Measurements from ENCODE around the gene KCTD13.
"Not testable (repeated sequence)": the region's sequence is repeated elsewhere in the genome, so short reads cannot be mapped to it uniquely, and the experiment has no call there.

KCTD13 gene

GRCh38 chr16:29891525-29892457 lies 34.2 kb downstream of the KCTD13 start:
- in situ Hi-C loops (cut with HindIII; ENCODE audit: low sequenced_read_pairs) = no loop called here

GRCh38 chr16:29889372-29889771 lies 36.7 kb downstream of the KCTD13 start:
- in situ Hi-C loops (cut with HindIII; ENCODE audit: low sequenced_read_pairs) = not testable (repeated sequence)

DNA sequence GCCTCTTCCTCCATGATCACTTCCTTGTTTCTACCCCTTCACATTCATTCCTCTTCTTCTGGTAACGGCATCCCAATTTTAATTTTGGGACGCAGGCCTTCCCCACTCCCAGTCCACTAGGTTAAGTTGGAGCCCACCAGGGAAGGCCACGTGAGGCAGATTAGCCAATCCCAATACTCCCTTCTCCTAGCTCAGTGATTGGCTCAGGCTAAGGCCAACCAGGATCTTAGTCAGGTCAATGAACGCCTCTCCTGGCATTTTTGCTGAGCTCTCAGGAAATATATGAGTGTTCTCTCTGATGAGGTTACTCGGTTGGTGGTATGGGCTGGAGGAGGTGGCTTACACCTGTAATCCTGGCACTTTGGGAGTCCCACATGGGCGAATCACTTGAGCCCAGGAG lies 42.0 kb downstream of the KCTD13 start:
- in situ Hi-C loops (cut with HindIII; ENCODE audit: low sequenced_read_pairs) = no loop called here

- in situ Hi-C loops (cut with HindIII; ENCODE audit: low sequenced_read_pairs) = no loop called here
These were observed 45.0 kb downstream of the KCTD13 start for GRCh38 chr16:29881050-29881449.

- in situ Hi-C loops (cut with HindIII; ENCODE audit: low sequenced_read_pairs) = no loop called here
These were observed 47.9 kb downstream of the KCTD13 start for GRCh38 chr16:29878172-29878571.

GRCh38 chr16:29877266-29877961 lies 48.6 kb downstream of the KCTD13 start:
- in situ Hi-C loops (cut with HindIII; ENCODE audit: low sequenced_read_pairs) = no loop called here

DNA sequence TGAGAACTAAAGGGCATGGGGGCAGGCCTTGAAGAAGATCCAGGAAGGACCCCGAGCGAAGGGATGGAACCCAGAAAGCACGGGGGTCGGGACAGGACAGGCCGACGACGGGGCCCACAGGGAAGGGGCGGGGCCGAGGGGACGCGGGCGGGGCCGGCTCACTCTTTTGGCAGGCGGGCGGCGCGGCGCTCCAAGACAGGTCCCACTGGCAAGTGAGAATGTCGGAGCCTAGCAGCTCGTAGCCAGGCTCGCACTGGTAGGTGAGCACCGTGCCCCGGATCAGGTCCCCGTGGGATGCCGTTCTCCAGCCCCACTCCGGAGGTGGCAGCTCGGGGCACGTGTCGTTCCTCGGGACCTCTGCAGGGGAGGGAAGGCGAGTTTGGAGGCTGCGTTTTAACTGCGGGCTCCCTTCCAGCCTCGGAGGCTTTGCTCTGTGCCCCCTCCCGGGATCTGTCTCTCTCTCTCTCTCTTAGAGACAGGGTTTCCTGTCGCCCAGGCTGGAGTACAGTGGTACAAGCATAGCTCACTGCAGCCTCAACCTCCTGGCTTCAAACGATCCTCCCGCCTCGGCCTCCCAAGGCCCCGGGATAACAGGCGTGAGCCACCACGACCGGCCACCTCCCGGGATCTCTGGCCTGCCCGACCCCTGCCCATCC lies 49.3 kb downstream of the KCTD13 start:
- in situ Hi-C loops (cut with HindIII; ENCODE audit: low sequenced_read_pairs) = no loop called here

GRCh38 chr16:29876217-29876593 lies 49.8 kb downstream of the KCTD13 start:
- in situ Hi-C loops (cut with HindIII; ENCODE audit: low sequenced_read_pairs) = no loop called here

DNA sequence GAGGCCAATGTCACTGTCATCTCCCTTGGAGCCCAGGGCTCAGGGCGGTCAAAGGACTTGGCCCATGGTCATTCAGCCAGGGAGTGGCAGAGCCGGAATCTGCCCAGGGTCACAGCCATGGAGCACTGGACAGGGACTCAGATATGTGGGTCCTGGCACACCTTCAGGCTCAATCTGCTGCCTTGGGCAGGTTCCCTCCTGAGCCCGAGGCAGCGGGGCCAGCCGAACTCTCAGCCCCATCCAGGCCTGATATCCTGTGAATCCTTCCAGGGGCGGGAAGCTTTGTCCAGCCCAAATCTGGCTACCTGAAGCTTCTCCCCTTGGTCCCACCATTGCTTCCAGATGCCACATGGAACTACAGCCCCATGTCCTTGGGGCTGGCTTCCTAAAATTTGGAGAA lies 50.8 kb downstream of the KCTD13 start:
- in situ Hi-C loops (cut with HindIII; ENCODE audit: low sequenced_read_pairs) = no loop called here

- in situ Hi-C loops (cut with HindIII; ENCODE audit: low sequenced_read_pairs) = no loop called here
These were observed 52.7 kb downstream of the KCTD13 start for GRCh38 chr16:29873319-29873718.

- in situ Hi-C loops (cut with HindIII; ENCODE audit: low sequenced_read_pairs) = no loop called here
These were observed 54.0 kb downstream of the KCTD13 start for GRCh38 chr16:29871822-29872546.

- in situ Hi-C loops (cut with HindIII; ENCODE audit: low sequenced_read_pairs) = loop anchor here (10.0 kb wide), 1 partner anchor 64 kb away; the partner anchor contains the start of gene MAZ
These were observed 57.0 kb downstream of the KCTD13 start for GRCh38 chr16:29869067-29869466.

GRCh38 chr16:29868396-29869009 lies 57.5 kb downstream of the KCTD13 start:
- in situ Hi-C loops (cut with HindIII; ENCODE audit: low sequenced_read_pairs) = loop anchor here (10.0 kb wide), 1 partner anchor 64 kb away; the partner anchor contains the start of gene MAZ

DNA sequence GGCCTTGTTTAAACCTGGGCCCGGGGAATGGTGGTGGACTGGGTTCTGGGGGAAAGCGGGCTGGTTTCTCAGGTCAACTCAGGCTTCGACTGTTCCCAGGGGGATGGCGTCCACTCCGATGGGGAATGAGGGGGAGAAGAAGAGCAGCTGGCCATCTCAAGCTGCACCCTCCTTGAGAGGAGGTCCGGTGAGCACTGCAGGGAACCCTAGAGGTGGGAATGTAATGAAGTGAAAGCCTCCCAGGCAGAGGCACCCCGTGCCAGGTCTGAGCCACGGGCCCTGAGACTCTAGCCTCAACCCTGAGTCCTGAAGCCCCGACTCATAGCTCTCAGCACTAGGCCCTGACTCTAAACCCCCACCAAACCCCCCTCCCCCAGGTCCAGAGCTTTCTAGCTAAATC lies 61.8 kb downstream of the KCTD13 start:
- in situ Hi-C loops (cut with HindIII; ENCODE audit: low sequenced_read_pairs) = loop anchor here (5.0 to 10.0 kb wide), 3 partner anchors 37 to 59 kb away; partner anchors contain the start of gene MAZ

- in situ Hi-C loops (cut with HindIII; ENCODE audit: low sequenced_read_pairs) = loop anchor here (5.0 to 10.0 kb wide), 3 partner anchors 36 to 59 kb away; partner anchors contain the start of gene MAZ
These were observed 62.4 kb downstream of the KCTD13 start for GRCh38 chr16:29863669-29863984.

DNA sequence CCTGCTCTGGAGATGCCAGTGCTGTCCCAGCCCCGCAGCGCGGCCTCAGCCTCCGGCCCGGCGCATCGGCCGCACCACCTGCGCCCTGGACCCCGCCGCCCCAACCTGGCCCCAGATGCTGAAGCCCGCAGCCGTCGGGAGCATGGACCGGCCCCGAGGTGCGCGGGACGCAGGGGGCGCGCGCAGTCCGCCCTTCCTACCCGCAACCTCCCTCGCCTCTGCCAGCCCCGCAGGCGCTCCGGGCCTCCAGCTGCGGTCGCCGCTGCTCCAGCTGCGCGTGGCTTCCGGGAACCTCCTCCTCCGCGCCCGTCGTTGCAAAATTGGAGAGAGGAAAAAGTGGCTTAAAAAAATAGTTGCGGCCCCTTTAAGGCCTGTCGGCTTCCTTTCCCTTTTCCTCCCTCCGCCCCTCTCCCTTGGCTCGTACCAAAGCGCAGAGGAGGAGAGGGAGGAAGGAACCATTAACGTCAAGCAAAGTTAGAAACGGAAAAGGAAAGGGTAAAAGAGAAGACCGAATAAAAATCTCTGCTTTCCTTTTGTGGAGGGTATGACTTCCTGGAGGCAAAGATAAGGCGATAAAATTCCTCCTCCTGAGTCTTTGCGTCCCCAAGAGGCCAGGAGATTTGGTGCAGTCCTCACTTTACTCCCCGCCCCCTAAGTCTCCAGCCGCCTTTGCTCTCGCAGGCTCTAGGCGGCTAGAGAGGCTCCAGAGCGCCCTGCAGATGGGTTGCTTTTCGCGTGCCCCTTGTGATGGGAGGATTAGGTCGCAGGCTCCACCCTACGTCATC lies 63.0 kb downstream of the KCTD13 start, which contains the start of gene CDIPT:
Gene CDIPT (minus strand): TSS at position 343 of the 785 bp plus-strand sequence. CDS start 369 bp downstream, outside the sequence.
- in situ Hi-C loops (cut with HindIII; ENCODE audit: low sequenced_read_pairs) = loop anchor here (5.0 to 10.0 kb wide), 3 partner anchors 36 to 58 kb away; partner anchors contain the start of gene MAZ

GRCh38 chr16:29862383-29862883 lies 63.6 kb downstream of the KCTD13 start:
- in situ Hi-C loops (cut with HindIII; ENCODE audit: low sequenced_read_pairs) = loop anchor here (5.0 to 10.0 kb wide), 3 partner anchors 35 to 58 kb away; partner anchors contain the start of gene MAZ

DNA sequence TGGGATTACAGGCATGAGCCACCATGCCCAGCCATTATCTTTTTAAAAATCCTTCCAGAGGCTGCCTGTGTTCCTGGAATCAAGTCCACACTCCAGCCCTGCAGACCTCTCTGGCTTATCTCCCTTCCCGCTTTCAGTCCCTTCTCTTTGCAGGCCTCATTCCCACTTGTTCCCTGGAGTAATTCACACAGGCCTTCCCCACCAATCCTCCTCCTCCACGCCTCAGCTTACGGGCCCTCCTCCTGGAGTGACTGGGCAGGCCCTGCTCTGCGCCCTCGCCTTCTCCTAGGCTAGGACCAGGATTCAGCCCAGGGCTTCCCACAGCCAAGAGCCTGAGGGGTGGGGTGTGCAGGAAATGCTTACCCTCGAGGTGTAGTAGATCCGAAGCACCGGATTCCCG lies 65.8 kb downstream of the KCTD13 start:
- in situ Hi-C loops (cut with HindIII; ENCODE audit: low sequenced_read_pairs) = loop anchor here (5.0 to 10.0 kb wide), 3 partner anchors 33 to 55 kb away; partner anchors contain the start of gene MAZ

DNA sequence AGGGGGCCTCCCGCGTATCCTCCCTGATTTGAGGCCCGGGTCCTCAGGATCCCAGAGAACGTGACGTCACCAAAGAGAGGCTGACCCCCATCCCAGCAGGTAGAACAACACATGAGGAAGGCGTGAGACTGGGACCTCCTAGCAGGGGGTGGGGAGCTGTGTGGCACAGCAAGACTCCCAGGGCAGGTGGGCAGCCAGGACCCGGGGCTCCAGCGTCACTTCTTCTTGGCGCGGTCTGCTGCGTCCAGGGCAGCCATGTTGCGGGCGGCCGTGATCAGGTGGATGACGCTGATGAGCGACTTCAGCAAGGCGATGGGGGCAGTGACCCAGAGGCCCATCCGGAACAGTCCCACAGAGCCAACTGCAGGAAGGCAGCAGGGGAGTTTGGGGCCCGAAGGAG lies 67.1 kb downstream of the KCTD13 start:
- in situ Hi-C loops (cut with HindIII; ENCODE audit: low sequenced_read_pairs) = no loop called here

All from endothelial cell of hepatic sinusoid (primary cell).